Liver (tissue), 9 donors: ENCODE data around the gene ITGB3. TPM values are rescaled to one million over a fixed set of nuclear protein-coding genes. Genes with fewer than 3 reads are reported as not detected.

ENCODE experiments used
- DNase-seq: peaks from one replicate; pipeline ENCODE4 v3.0.0-alpha.2; 2017; ENCODE audit warnings: low spot score
- H3K27ac ChIP-seq, 2 donors: one replicate each; pipeline ENCODE4 v1.7.0; 2013; ENCODE audit warnings: inconsistent platforms in 2 of 2, low read length in 2 of 2, control low read depth in 1 of 2, low read depth in 1 of 2, mild to moderate bottlenecking in 1 of 2
- H3K27me3 ChIP-seq, 4 donors: one replicate each; pipeline versions ENCODE4 v1.6.1 to v1.7.0; 2013; ENCODE audit warnings: low read length in 3 of 4, inconsistent platforms in 1 of 4, mild to moderate bottlenecking in 1 of 4, moderate library complexity in 1 of 4; ENCODE audit not compliant: control insufficient read depth in 4 of 4, insufficient read depth in 4 of 4
- H3K36me3 ChIP-seq, 4 donors: one replicate each; pipeline versions ENCODE4 v1.6.1 to v1.7.0; 2013; ENCODE audit warnings: low read length in 3 of 4, mild to moderate bottlenecking in 3 of 4, low read depth in 1 of 4, moderate library complexity in 1 of 4; ENCODE audit not compliant: control insufficient read depth in 4 of 4, insufficient read depth in 3 of 4
- H3K4me1 ChIP-seq, 4 donors: one replicate each; pipeline versions ENCODE4 v1.6.1 to v1.7.0; 2013; ENCODE audit warnings: low read length in 3 of 4, mild to moderate bottlenecking in 3 of 4, moderate library complexity in 1 of 4; ENCODE audit not compliant: control insufficient read depth in 4 of 4, insufficient read depth in 4 of 4
- H3K4me3 ChIP-seq, 3 donors: one replicate each; pipeline versions ENCODE4 v1.6.1 to v1.7.0; 2013; ENCODE audit warnings: low read length in 3 of 3, control low read depth in 1 of 3, low read depth in 1 of 3, mild to moderate bottlenecking in 1 of 3
- H3K9ac ChIP-seq, 2 donors: one replicate each; pipeline ENCODE4 v1.7.0; 2013; ENCODE audit warnings: low read length in 2 of 2, mild to moderate bottlenecking in 2 of 2, moderate library complexity in 2 of 2, control low read depth in 1 of 2, low read depth in 1 of 2
- H3K9me3 ChIP-seq, 4 donors: one replicate each; pipeline versions ENCODE4 v1.6.1 to v1.7.0; 2013; ENCODE audit warnings: low read length in 3 of 4; ENCODE audit not compliant: control insufficient read depth in 4 of 4
- ATF3 ChIP-seq: IDR thresholded peaks from 2 replicates; pipeline ENCODE4 v1.6.1; 2016; ENCODE audit warnings: antibody characterized with exemption
- EGR1 ChIP-seq, 2 donors: IDR thresholded peaks; 2 replicates each; pipeline ENCODE4 v1.6.1; 2016 to 2018; ENCODE audit warnings: antibody characterized with exemption in 2 of 2, low read depth in 2 of 2
- FOXA1 ChIP-seq: IDR thresholded peaks from 2 replicates; pipeline ENCODE4 v1.6.1; 2016; ENCODE audit warnings: antibody characterized with exemption
- FOXA2 ChIP-seq: IDR thresholded peaks from 2 replicates; pipeline ENCODE4 v1.6.1; 2016; ENCODE audit warnings: antibody characterized with exemption
- GABPA ChIP-seq, 2 donors: IDR thresholded peaks in 1 of 2; conservative IDR thresholded peaks in 1 of 2; 2 replicates each; pipeline ENCODE4 v1.6.1; 2016; ENCODE audit warnings: antibody characterized with exemption in 2 of 2, mild to moderate bottlenecking in 1 of 2, moderate library complexity in 1 of 2
- HNF4A ChIP-seq, 2 donors: conservative IDR thresholded peaks; 2 replicates each; pipeline ENCODE4 v1.6.1; 2016; ENCODE audit warnings: antibody characterized with exemption in 2 of 2, mild to moderate bottlenecking in 2 of 2
- HNF4G ChIP-seq: IDR thresholded peaks from 2 replicates; pipeline ENCODE4 v1.6.1; 2016; ENCODE audit warnings: antibody characterized with exemption
- JUND ChIP-seq, 2 donors: IDR thresholded peaks; 2 replicates each; pipeline ENCODE4 v1.6.1; 2016; ENCODE audit warnings: antibody characterized with exemption in 2 of 2
- MAX ChIP-seq: IDR thresholded peaks from 2 replicates; pipeline ENCODE4 v1.6.1; 2016; ENCODE audit warnings: antibody characterized with exemption
- NR2F2 ChIP-seq: IDR thresholded peaks from 2 replicates; pipeline ENCODE4 v1.6.1; 2016; ENCODE audit warnings: antibody characterized with exemption
- RAD21 ChIP-seq, 2 donors: IDR thresholded peaks; 2 replicates each; pipeline ENCODE4 v1.6.1; 2016; ENCODE audit warnings: antibody characterized with exemption in 2 of 2, mild to moderate bottlenecking in 2 of 2
- RXRA ChIP-seq, 2 donors: IDR thresholded peaks; 2 replicates each; pipeline ENCODE4 v1.6.1; 2017 to 2018; ENCODE audit warnings: antibody characterized with exemption in 2 of 2, mild to moderate bottlenecking in 1 of 2
- SP1 ChIP-seq: IDR thresholded peaks from 2 replicates; pipeline ENCODE4 v1.6.1; 2018; ENCODE audit warnings: antibody characterized with exemption, mild to moderate bottlenecking
- TAF1 ChIP-seq: conservative IDR thresholded peaks from 2 replicates; pipeline ENCODE4 v1.6.1; 2016; ENCODE audit warnings: antibody characterized with exemption, mild to moderate bottlenecking
- YY1 ChIP-seq: IDR thresholded peaks from 2 replicates; pipeline ENCODE4 v1.6.1; 2016; ENCODE audit warnings: antibody characterized with exemption, mild to moderate bottlenecking
- ZBTB33 ChIP-seq: IDR thresholded peaks from 2 replicates; pipeline ENCODE4 v1.6.1; 2016; ENCODE audit warnings: antibody characterized with exemption
- WGBS: extraction: QIAGEN DNeasy Blood & Tissue Kit; methylation state at CpG from one replicate; pipeline ENCODE4 v1.1.7; 2013; 5-methylcytosine and 5-hydroxymethylcytosine counted together
- polyA plus RNA-seq, 2 donors: library from polyadenylated mRNA; stranded (reverse) in 1 of 2; unstranded in 1 of 2; fragments of 200-250 nt in 1 of 2; fragments of >200 nt in 1 of 2; fragmentation: Nextera tagmentation in 1 of 2; extraction: Ambion mirVana in 1 of 2; gene quantifications; one replicate each; pipeline versions ENCODE4 v1.2.1 to v1.2.3, GENCODE V29; 2013 to 2015
- total RNA-seq, 2 donors: library from RNA; depleted of rRNA; stranded (reverse); fragments of >200 nt; gene quantifications; one replicate each; pipeline ENCODE4 v1.2.3, GENCODE V29; 2014
- TF ChIP-seq, protein P1 (sequence below): fragments of 150-350 bp; IDR thresholded peaks from 2 replicates; pipeline ENCODE4 v1.5.1; 2017; ENCODE audit warnings: improper control_type of control experiment, low read depth, low read length; ENCODE audit not compliant: missing input control
- donor health status: healthy.
- donor health status: healthy.
- donor health status: healthy.
- donor health status: healthy.
- donor health status: healthy.

Gene ITGB3
- total and polyA plus RNA-seq, 4 donors = 0.47 to 33.4 (median 3.8) TPM

DNA sequence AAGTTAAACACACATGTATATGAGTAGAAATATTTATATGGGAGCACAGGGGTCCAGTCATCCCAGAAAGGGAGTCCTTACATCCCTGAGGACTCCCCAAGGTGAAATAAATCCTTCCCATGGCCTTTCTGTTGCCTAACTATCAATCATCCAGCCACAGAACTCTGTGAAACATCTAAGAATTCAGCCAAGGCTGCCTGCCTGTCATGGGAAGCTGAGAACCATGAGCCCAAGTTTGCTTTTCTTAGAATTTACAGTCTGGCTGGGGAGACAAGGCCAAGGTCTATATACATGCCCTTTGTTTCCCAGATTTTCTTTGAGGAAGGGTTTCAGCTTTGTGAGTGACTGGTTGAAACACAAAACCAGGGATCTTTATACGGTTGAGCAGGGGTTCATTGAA is 28.7 kb upstream of the ITGB3 start:
- H3K36me3 ChIP-seq = no peaks in the 10 kb centered on the region
- H3K27ac ChIP-seq = peak overlapping the region; percentile 56 to 78
- peaks cover 3 to 19% (median 10%) of the 10 kb centered on the region in 4 donors for H3K4me1 ChIP-seq
- 66% methylated on average over 1 of the region's 1 CpG for WGBS
- H3K9me3 ChIP-seq = no peaks in the 10 kb centered on the region
- H3K9ac ChIP-seq = no peak overlapping the region
- no peak for TF ChIP-seq HNF4G
- TF ChIP-seq YY1 = no peak
- TF ChIP-seq EGR1 (IDR thresholded peaks at IDR 0.05; ENCODE audit: low read depth in 2 of 2) = no peak
- TF ChIP-seq JUND (IDR thresholded peaks at IDR 0.05) = no peak
- no peak for TF ChIP-seq ATF3
- no peak for TF ChIP-seq SP1
- no peak for TF ChIP-seq FOXA1
- TF ChIP-seq, protein P1, sequence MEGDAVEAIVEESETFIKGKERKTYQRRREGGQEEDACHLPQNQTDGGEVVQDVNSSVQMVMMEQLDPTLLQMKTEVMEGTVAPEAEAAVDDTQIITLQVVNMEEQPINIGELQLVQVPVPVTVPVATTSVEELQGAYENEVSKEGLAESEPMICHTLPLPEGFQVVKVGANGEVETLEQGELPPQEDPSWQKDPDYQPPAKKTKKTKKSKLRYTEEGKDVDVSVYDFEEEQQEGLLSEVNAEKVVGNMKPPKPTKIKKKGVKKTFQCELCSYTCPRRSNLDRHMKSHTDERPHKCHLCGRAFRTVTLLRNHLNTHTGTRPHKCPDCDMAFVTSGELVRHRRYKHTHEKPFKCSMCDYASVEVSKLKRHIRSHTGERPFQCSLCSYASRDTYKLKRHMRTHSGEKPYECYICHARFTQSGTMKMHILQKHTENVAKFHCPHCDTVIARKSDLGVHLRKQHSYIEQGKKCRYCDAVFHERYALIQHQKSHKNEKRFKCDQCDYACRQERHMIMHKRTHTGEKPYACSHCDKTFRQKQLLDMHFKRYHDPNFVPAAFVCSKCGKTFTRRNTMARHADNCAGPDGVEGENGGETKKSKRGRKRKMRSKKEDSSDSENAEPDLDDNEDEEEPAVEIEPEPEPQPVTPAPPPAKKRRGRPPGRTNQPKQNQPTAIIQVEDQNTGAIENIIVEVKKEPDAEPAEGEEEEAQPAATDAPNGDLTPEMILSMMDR = no peak
- no peak for TF ChIP-seq GABPA (IDR thresholded peaks at IDR 0.05 in 1 of 2, conservative IDR thresholded peaks at IDR 0.05 in 1 of 2)
- no peak for TF ChIP-seq NR2F2
- no peak for TF ChIP-seq RAD21 (IDR thresholded peaks at IDR 0.05)
- no peak for TF ChIP-seq TAF1
- no peak for TF ChIP-seq RXRA (IDR thresholded peaks at IDR 0.05)
- TF ChIP-seq FOXA2 = no peak
- no peak for TF ChIP-seq ZBTB33
- no peak for TF ChIP-seq HNF4A (conservative IDR thresholded peaks at IDR 0.05)
- no peak overlapping the region for H3K4me3 ChIP-seq
- no peak for DNase-seq
- H3K27me3 ChIP-seq = no peaks in the 10 kb centered on the region

DNA sequence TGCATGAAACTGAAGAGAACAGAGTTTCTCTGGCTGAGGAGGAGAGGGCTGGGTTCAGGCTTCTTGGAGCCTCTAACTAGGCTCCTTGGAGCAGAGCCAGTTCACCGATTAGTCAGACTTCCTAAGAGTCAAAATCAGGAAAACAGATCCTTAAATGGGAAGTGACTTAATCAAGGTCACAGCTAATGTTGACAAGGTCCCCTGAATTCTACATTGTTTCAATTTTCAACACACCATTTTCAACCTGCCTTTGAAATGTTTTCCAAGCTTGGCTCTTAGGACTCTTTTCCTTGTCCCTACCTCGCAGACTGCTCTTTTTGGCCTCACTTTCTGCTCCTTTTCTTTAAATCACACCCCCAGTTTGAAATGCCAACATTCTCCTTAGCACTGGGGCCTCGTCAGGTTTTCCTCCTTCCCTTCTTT is 28.2 kb upstream of the ITGB3 start:
- WGBS = 59% methylated on average over 3 of the region's 3 CpGs
- Histone ChIP-seq H3K27me3 (no peaks in the 10 kb centered on the region), H3K9ac (no peak overlapping the region), H3K27ac (peak overlapping the region; percentile 69 to 78), H3K4me3 (no peak overlapping the region), H3K4me1 (peaks cover 3 to 23% (median 10%) of the 10 kb centered on the region in 4 donors), H3K9me3 (no peaks in the 10 kb centered on the region), H3K36me3 (no peaks in the 10 kb centered on the region)
- TF ChIP-seq NR2F2 (peak; percentile 77), SP1 (peak; percentile 17), MAX (no peak), RAD21 (IDR thresholded peaks at IDR 0.05) (peak in 1 of 2 donors; percentile 36), ZBTB33 (no peak), RXRA (IDR thresholded peaks at IDR 0.05) (no peak), FOXA2 (no peak), GABPA (IDR thresholded peaks at IDR 0.05 in 1 of 2, conservative IDR thresholded peaks at IDR 0.05 in 1 of 2) (no peak), FOXA1 (no peak), TAF1 (no peak), ATF3 (no peak), JUND (IDR thresholded peaks at IDR 0.05) (no peak), HNF4G (no peak), YY1 (no peak)
- DNase-seq = no peak
